ENCODE results near the gene AGAP1.

GRCh38 chr2:235553696-235554100, 59.9 kb downstream of the AGAP1 start:
- TF ChIP-seq CTCF (IDR thresholded peaks at IDR 0.05) (no peak), POLR2A (IDR thresholded peaks at IDR 0.05) (no peak)

All from vagina (tissue), 2 donors.